ENCODE measurements around the gene NHERF1. TPM values are rescaled to one million over a fixed set of nuclear protein-coding genes. Genes with fewer than 3 reads are reported as not detected.

Gene NHERF1
- total RNA-seq, 1 experiment from 2014 or later = 41.8 TPM

DNA sequence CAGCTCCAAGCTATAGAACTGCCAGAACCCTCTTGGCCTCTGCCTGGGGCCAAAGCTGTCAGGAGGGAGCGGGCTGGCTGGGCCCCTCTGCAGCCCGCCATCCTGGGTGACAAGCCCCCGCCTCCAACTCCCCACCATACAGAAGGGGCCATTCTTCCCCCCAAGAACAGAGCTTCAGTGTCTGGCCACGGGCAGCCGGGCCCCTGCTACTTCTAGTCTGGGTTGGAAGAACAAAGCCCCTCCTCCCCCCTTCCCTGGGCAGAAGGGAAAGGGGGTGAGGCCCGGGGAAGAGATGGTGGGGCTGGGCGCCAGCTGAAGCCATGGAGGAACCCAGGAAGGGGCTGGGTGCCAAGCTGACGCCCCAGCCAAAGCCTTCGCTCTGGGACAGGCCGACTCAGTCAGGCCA, 18.7 kb downstream of the NHERF1 start:
- DNase-seq (ENCODE audit: low read depth) = no peak

DNA sequence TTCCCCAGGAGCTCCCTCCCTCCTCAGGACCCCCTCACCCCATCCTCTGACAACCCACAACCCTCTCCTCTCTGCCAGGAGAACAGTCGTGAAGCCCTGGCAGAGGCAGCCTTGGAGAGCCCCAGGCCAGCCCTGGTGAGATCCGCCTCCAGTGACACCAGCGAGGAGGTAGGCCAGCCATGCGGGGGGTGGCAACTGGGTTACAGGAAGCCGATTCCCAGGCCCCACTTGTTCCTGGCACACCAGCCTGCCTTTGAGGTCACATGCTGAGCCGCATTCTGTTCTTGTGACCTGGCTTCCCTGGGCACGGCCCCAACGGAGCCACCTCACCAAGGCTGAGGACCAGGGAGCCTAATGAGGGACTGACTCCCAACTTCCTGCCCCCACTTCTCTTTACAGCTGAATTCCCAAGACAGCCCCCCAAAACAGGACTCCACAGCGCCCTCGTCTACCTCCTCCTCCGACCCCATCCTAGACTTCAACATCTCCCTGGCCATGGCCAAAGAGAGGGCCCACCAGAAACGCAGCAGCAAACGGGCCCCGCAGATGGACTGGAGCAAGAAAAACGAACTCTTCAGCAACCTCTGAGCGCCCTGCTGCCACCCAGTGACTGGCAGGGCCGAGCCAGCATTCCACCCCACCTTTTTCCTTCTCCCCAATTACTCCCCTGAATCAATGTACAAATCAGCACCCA, 19.8 kb downstream of the NHERF1 start:
- DNase-seq (ENCODE audit: low read depth) = peak; percentile 68

- no peak for DNase-seq (ENCODE audit: low read depth)
Observed at GRCh38 chr17:74768763-74769114, 20.3 kb downstream of the NHERF1 start.

DNA sequence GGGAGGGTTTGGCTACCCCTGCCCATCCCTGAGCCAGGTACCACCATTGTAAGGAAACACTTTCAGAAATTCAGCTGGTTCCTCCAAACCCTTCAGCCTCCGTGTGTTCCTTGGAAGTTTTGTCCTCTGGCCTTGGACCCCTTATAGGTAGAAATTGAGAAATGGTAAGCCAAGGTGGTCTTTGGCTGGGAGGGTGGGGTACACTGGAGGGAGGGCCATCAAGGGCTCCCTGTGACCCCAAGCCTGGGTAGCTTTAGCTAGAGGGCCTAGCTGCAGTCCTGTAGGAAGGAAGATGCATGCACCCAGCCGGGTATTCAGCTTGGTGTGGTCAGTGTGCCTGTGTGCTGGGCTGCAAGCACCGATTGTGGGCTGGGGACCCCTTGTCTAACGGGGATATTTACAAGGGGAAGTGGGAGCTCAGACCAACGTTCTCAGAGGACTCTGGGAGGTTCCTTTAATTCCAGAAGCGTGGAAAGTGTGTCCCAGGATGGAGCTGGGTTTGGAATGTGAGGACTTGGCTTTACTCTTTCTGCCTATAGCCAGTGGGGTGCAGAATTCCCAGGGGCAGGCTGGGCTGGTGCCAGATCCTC, 20.9 kb downstream of the NHERF1 start:
- DNase-seq (ENCODE audit: low read depth) = no peak

DNA sequence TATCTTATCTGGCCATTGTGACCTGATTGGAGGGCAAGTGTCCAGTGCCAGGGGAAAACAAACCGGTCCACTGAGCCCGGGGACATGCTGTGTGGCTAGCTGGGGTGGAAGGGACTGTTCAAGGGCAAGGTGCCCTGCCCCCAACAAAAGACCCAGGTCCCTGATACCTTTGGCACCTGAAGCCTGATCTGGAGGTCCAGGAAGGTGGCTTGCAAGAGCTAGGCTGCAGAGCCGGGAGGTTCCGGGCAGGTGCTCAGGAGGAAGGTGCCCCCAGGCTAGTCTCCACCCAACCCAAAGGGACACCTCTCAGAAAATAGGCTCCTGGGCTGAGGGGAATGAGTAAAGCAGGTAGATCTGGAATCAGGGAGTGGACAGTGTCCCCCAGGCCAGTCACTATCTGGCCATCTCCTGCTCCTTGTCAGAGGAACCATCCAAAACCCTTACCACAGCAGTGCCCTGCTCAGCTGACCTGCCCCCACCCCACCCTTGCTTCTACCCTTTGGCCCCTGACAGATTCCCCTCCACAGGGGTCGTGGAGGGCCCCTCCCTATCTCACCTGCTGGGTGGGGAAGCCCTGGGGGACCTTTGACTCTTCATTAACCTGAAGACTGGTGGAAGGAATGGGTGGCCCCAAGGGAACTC, 21.5 kb downstream of the NHERF1 start:
- DNase-seq (ENCODE audit: low read depth) = no peak

DNA sequence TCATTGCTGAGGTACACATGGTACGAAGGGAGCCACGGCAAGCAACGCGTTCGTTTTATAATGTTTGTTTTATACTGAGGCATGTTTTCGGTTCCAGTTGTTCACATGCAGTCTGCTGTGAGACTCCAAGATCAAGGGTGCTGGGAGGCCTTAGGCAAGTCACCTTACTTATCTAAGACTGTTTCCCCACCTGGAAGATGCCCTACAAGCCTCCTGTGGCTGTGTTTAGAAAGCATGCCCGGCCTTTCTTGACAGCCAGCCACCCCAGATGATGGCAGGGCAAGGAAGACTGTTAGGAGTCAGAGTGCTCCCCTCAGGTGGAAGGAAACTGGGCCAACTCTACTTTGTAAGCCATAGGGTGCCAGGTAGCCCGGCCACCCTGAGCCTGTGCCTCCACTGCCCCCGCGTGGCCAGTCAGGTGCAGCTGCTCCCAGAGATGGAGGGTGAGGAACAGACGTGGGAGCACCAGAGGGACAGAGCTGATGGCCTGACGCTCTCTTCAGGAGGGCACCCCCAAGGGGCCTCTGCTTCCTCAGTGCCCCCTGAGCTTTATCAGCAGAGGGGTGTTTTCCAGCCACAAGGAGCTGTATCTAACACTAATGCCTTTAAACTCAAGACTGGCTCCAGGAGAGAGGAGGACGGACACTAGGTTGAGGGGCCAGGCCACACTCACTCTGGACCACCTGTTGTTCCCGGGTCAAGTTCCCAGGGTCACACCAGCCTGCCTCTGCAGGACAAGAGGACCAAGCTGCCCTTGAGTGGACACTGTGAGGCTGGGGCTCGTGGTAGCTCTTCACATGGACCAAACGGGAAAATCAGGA, 22.3 kb downstream of the NHERF1 start:
- no peak for DNase-seq (ENCODE audit: low read depth)

GRCh38 chr17:74771319-74771914, 23.0 kb downstream of the NHERF1 start:
- DNase-seq (ENCODE audit: low read depth) = no peak

DNA sequence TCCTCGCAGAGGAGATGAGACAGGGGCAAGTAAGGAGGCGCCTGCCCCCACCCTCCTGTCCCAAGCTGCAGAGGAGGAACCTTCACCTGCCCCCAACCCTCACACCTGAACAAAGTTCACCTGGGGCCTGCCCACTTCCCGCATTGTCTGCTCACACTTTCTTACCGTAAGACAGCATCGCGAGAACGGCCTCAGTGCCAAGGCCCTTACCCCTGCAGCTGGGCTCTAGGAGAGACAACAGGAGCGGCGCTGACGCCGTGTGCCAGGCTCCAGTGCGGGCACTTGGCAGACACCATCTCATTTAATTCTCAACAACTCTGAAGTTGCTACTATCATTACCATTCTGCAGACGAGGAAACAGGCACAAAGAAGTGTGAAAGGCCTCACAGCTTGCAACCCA, 23.6 kb downstream of the NHERF1 start:
- DNase-seq (ENCODE audit: low read depth) = no peak

GRCh38 chr17:74773414-74773813, 25.0 kb downstream of the NHERF1 start:
- DNase-seq (ENCODE audit: low read depth) = no peak

DNA sequence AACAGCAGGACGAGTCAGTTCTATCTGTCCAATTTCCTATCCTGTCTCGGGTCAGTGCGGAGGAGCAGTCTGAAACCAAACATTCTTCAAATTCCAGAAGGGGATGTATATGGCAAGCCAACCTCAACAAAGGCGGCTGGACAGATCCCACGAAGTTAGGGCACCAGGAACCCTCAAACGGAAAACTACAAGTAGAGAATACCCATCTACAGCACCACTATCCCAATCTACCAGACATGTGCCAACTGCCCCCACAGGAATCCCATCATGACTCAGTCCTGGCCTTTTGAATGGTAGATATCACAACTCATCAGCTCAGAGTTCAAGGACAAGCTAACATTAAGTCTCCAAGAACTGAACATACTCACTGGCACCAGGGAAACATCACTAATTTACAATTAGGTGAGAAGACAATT, 25.5 kb downstream of the NHERF1 start:
- DNase-seq (ENCODE audit: low read depth) = peak; percentile 50

DNA sequence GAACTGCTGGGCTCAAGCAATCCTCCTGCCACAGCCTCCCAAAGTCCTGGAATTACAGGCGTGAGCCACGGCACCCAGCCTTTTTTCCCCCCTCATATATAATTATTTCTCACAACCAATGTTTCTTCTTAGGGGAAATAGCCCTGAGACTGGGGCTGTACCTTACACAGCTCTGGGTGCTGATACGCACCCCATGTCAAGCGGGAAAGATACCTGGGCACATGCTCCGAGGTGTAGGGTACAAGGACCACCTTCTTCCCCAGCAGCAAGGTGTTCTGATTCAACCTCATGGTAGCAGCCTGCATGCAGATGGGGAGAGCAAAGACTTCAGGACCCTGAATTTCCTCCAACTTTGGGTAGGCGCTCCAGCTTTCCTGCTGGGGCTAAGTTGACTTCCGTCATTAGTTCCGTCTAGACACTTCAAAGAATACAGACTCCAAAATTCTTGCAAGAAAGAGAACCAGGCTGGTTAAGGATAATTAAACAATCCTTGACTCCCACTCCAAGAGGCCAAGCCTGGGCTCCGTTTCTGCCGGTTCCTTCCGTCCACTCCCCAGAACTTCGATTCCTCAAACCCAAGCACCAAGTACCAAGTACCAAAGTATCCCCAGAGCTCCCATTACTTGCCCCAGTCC, 27.1 kb downstream of the NHERF1 start:
- no peak for DNase-seq (ENCODE audit: low read depth)

DNA sequence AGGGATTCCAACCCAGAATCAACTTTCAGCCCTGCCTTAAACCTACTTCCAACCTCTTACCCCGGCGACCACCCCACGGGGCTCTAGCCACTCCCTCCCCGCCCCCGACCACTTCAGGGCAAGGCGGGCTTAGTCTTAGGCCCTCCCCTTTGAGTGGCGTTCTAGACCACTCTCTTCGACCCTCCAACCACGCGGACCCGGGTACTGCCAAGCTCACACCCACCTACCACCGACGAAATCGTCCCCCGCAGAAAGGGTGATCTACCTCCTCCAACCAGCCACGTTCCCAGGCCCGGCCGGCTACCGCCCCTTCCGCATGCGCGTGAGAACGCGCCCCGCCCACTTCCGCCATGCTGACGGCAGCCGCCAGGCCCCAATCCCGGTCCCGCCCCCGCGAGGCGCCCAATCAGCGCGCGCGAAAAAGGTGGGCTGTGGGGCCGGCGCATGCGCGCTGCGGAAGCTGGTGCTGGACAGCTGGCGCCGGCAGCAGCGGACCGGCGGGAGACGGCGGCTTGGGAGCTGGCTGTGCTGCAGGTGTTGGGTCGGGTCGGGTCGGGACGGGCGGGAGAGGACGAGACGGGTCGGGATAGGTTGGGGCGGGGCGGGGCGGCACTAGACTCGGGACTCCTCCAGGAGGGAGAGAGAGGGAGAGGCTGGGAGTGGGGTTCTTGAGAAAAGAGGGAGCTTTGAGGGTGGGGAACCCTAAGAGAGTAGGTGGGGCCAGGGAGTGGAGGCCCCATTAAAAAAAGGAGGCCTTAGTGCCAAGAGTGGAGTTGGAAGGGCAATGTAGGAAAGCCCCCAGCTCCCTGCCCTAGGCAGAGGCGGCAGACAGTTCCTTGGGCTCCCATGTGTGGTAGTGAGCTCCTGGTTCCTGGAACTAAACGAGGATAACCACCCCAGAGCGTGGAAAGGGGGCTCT, 27.9 kb downstream of the NHERF1 start, which contains the start of gene NAT9:
Gene NAT9 (minus strand): TSS at position 302 of the 919 bp plus-strand sequence. CDS start 647 bp downstream, outside the sequence.
- peak; percentile 94 for DNase-seq (ENCODE audit: low read depth)

- no peak for DNase-seq (ENCODE audit: low read depth)
Observed at GRCh38 chr17:74776990-74777389, 28.6 kb downstream of the NHERF1 start.

- no peak for DNase-seq (ENCODE audit: low read depth)
Observed at GRCh38 chr17:74777901-74778515, 29.6 kb downstream of the NHERF1 start.

DNA sequence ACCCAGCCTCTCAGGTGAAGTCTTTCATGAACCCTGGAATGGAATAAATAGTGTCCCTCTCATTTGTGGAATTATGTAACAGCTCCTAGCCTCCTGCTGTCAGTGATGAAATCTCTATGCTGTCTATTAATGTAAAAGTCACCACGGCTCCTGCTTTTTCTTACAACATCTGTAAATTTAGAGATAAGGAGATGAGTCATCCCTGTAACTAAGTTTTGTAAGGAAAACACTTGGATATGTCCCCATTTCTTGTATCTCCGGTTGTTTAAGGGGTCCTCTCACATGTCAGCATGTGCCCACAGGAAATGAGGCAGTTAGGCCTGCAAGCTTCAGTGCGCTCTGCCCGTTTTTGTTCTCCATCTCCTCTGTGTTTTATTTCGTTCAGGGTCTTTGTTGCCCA, 30.5 kb downstream of the NHERF1 start:
- no peak for DNase-seq (ENCODE audit: low read depth)

DNA sequence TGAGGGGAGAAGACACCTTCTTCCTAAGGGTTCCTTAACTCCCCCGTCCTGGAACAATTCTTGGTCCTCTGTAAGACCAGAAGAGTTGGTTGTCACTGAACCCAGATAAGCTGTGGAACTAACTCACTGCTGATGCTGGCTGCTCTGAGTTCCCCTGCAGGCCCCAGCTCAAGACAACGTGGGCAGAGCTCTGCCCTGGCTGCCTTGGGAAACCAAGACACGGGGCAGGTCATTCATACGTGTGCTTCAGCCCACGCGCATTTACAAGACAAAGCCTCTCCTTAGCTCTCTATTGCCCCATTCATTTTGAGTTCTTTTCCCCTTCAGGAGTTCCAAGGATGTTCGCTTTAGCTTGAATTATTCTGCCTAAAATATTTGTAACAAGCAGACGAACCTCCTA, 31.1 kb downstream of the NHERF1 start:
- no peak for DNase-seq (ENCODE audit: low read depth)

GRCh38 chr17:74779948-74780400, 31.5 kb downstream of the NHERF1 start:
- DNase-seq (ENCODE audit: low read depth) = no peak

DNA sequence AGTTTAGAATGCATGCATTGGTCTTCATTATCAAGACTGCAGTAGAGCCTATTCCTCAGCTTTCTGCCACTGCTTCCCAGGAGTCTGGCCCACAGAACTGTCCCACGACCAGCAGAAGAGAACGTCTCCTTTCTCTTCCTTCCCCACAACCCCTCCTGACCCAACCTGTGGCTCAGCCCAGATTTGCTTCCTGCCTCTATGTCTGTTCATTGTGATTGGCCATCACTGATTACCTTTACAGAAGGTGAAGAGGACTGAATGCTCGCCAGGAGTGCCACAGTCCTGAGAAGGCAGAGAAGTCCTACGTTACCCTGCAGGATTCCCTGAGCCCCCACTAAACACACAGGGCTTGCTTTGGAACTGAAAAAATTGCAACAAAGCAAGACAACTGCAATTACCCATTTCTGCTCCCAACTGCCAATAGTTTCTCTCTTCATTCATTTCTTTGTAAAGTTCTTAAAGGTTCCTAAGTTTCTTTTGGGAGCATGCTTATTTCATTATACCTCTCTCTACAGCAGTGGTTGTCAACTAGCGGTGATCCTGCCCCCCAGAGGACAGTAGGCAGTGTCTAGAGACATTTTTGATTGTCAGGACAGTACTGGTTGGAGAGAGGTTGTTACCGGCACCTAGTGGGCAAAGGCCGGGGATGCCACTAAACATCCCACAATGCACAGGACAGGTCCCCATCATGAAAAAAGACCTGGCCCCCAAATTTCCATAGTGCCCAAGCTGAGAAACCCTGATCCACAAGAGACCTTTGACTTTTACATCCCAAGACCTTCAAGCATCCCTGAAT, 32.2 kb downstream of the NHERF1 start:
- DNase-seq (ENCODE audit: low read depth) = peak; percentile 66
